Uterus (tissue), 4 donors: ENCODE data around the gene SYT9. TPM values are rescaled to one million over a fixed set of nuclear protein-coding genes. Genes with fewer than 3 reads are reported as not detected.

Source experiments
- DNase-seq, 2 donors: peaks; one replicate each; pipeline ENCODE4 v3.0.0-alpha.2; 2019 to 2020
- H3K27ac ChIP-seq, 2 donors: fragments of 200-600 bp; sonication (generic); 1 replicate in 1 of 2; 2 replicates in 1 of 2; pipeline ENCODE4 v1.5.1; 2016 to 2018
- H3K27me3 ChIP-seq, 2 donors: fragments of 200-600 bp; sonication (generic); one replicate each; pipeline ENCODE4 v1.5.1; 2018 to 2019; ENCODE audit warnings: control low read depth in 1 of 2
- H3K36me3 ChIP-seq, 2 donors: fragments of 200-600 bp; sonication (generic); one replicate each; pipeline ENCODE4 v1.5.1; 2019; ENCODE audit warnings: control low read depth in 1 of 2
- H3K4me1 ChIP-seq, 2 donors: fragments of 200-600 bp; sonication (generic); one replicate each; pipeline ENCODE4 v1.5.1; 2018 to 2019; ENCODE audit warnings: control low read depth in 1 of 2
- H3K4me3 ChIP-seq, 2 donors: fragments of 200-600 bp; sonication (generic); 1 replicate in 1 of 2; 2 replicates in 1 of 2; pipeline ENCODE4 v1.5.1; 2018 to 2019; ENCODE audit warnings: mild to moderate bottlenecking in 1 of 2
- H3K9me3 ChIP-seq, 2 donors: fragments of 200-600 bp; sonication (generic); one replicate each; pipeline ENCODE4 v1.5.1; 2019; ENCODE audit warnings: control low read depth in 1 of 2
- CTCF ChIP-seq, 4 experiments: fragments of 200-600 bp in 2 of 4; fragments of 450-650 bp in 2 of 4; sonication (generic) in 2 of 4; IDR thresholded peaks; one replicate each; pipeline ENCODE4 v1.5.1; 2016 to 2019; ENCODE audit warnings: antibody characterized with exemption in 4 of 4, mild to moderate bottlenecking in 2 of 4, moderate library complexity in 1 of 4
- POLR2A ChIP-seq, 2 donors: fragments of 450-650 bp; IDR thresholded peaks; one replicate each; pipeline ENCODE4 v1.6.1; 2016; ENCODE audit warnings: antibody characterized with exemption in 2 of 2, mild to moderate bottlenecking in 1 of 2, moderate library complexity in 1 of 2
- intact Hi-C: fragments of 100-400 bp; cut with DNase I; formaldehyde crosslinking; loops from one replicate; pipeline ENCODE4 v1.15.1; 2023; ENCODE audit warnings: low total_unique reads
- total RNA-seq, 4 donors: library from RNA; depleted of rRNA in 3 of 4; stranded (reverse); fragments of >200 nt in 3 of 4; gene quantifications; one replicate each; pipeline versions ENCODE4 v1.1.0 to v1.2.4, GENCODE V29; 2014 to 2023
- donor health status: DM: yes; HTN: yes; CAD: no.

Gene SYT9
- total RNA-seq, 4 donors from 2014 or later: 0.29 to 5.8 (median 3.0) TPM; not detected in 1

GRCh38 chr11:7451952-7452494, 200.3 kb downstream of the SYT9 start:
- TF ChIP-seq CTCF (IDR thresholded peaks at IDR 0.05) (no peak), POLR2A (IDR thresholded peaks at IDR 0.05) (no peak)
- Histone ChIP-seq H3K4me3 (no peak overlapping the region), H3K4me1 (no peaks in the 10 kb centered on the region), H3K9me3 (no peaks in the 10 kb centered on the region), H3K36me3 (no peaks in the 10 kb centered on the region), H3K27ac (no peak overlapping the region), H3K27me3 (no peaks in the 10 kb centered on the region)
- DNase-seq: no peak
- intact Hi-C loops: no loop called here

DNA sequence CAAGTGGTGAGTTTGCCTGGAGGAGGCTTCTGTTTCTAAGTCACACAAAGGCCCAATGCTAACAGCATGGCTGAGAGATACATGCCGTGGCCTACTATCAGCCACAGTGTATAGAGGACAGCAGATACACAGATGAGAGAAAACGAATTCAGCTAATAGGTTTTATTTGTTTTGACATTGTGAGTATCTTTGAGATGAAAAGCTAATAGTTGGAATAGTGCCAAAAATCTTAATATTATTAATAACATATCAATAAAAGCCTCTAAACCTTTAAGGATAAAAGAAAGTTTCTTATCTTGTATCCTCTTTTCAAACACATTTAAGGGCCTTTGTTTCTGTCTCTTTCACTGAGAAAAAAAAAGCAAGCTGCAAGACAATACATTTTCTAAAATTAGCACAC, 203.2 kb downstream of the SYT9 start:
- Histone ChIP-seq H3K4me1 (no peaks in the 10 kb centered on the region), H3K36me3 (no peaks in the 10 kb centered on the region), H3K9me3 (no peaks in the 10 kb centered on the region), H3K4me3 (no peak overlapping the region), H3K27ac (no peak overlapping the region), H3K27me3 (no peaks in the 10 kb centered on the region)
- TF ChIP-seq POLR2A (IDR thresholded peaks at IDR 0.05): no peak
- TF ChIP-seq CTCF (IDR thresholded peaks at IDR 0.05): no peak
- no peak for DNase-seq
- intact Hi-C loops: no loop called here

- H3K27ac ChIP-seq: no peak overlapping the region
- intact Hi-C loops: no loop called here
- no peaks in the 10 kb centered on the region for H3K4me1 ChIP-seq
- no peak overlapping the region for H3K4me3 ChIP-seq
- no peaks in the 10 kb centered on the region for H3K9me3 ChIP-seq
- no peak for DNase-seq
- no peak for TF ChIP-seq POLR2A (IDR thresholded peaks at IDR 0.05)
- TF ChIP-seq CTCF (IDR thresholded peaks at IDR 0.05): no peak
- H3K36me3 ChIP-seq: peaks cover 0 to 3% of the 10 kb centered on the region in 2 donors
- no peaks in the 10 kb centered on the region for H3K27me3 ChIP-seq
Measured at GRCh38 chr11:7457211-7457610, 205.5 kb downstream of the SYT9 start.

DNA sequence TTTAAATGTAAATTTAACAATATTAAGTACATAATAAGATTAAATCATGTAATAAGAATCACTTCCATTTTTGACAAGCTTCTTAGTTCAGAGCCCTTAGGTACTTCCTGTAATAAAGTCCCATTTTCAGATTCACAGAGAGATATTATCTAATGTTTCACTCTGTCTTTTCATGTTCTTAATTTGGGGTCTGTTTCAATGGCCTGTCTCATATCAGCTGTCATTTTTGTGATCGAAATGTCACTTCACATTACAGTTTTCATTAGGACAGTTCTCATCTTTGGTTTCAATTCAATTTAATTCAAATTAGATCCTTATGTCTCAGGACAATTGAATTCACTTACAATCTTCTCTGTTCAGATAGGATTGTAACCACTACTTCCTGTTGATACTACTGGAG, 211.0 kb downstream of the SYT9 start:
- TF ChIP-seq CTCF (IDR thresholded peaks at IDR 0.05) (no peak), POLR2A (IDR thresholded peaks at IDR 0.05) (no peak)
- intact Hi-C loops: no loop called here
- Histone ChIP-seq H3K4me3 (no peak overlapping the region), H3K9me3 (no peaks in the 10 kb centered on the region), H3K27ac (no peak overlapping the region), H3K4me1 (no peaks in the 10 kb centered on the region), H3K27me3 (no peaks in the 10 kb centered on the region), H3K36me3 (peaks cover 0 to 3% of the 10 kb centered on the region in 2 donors)
- DNase-seq: no peak

GRCh38 chr11:7467652-7468051, 215.9 kb downstream of the SYT9 start:
- no peak for DNase-seq
- H3K36me3 ChIP-seq: no peaks in the 10 kb centered on the region
- no peaks in the 10 kb centered on the region for H3K9me3 ChIP-seq
- H3K27ac ChIP-seq: no peak overlapping the region
- no peaks in the 10 kb centered on the region for H3K27me3 ChIP-seq
- no peak overlapping the region for H3K4me3 ChIP-seq
- no peaks in the 10 kb centered on the region for H3K4me1 ChIP-seq
- no peak for TF ChIP-seq POLR2A (IDR thresholded peaks at IDR 0.05)
- no peak for TF ChIP-seq CTCF (IDR thresholded peaks at IDR 0.05)
- intact Hi-C loops: no loop called here
